ENCODE measurements around the gene SARM1.

DNA sequence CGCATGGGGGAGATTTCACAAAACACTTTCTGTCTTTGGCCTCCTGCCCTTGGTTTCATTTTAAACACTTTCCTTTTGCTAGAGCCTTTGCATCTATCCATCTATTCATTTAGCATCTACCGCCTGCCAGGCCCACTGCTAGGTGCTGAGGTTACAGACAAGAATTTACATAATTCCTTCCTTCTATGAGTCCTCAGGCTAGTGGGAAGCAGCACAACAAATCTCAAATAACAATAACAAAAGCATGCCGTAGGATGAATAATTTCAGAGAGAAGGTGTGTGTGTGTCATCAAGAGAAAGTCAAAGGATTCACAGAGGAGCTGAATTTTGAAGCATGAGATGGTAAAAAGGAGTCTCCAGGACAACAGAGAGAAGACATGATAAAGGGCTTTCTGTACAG, 40.6 kb downstream of the SARM1 start:
- TF ChIP-seq, protein P1, sequence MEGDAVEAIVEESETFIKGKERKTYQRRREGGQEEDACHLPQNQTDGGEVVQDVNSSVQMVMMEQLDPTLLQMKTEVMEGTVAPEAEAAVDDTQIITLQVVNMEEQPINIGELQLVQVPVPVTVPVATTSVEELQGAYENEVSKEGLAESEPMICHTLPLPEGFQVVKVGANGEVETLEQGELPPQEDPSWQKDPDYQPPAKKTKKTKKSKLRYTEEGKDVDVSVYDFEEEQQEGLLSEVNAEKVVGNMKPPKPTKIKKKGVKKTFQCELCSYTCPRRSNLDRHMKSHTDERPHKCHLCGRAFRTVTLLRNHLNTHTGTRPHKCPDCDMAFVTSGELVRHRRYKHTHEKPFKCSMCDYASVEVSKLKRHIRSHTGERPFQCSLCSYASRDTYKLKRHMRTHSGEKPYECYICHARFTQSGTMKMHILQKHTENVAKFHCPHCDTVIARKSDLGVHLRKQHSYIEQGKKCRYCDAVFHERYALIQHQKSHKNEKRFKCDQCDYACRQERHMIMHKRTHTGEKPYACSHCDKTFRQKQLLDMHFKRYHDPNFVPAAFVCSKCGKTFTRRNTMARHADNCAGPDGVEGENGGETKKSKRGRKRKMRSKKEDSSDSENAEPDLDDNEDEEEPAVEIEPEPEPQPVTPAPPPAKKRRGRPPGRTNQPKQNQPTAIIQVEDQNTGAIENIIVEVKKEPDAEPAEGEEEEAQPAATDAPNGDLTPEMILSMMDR (IDR thresholded peaks at IDR 0.05; ENCODE audit: control extremely low read depth in 1 of 3, insufficient read depth in 1 of 3, low read depth in 1 of 3, low read length in 3 of 3) = no peak
- TF ChIP-seq CEBPB (IDR thresholded peaks at IDR 0.05; ENCODE audit: low read depth, low read length) (no peak), CHD7 (IDR thresholded peaks at IDR 0.05; ENCODE audit: insufficient replicate concordance, low read length) (no peak), KDM5A (IDR thresholded peaks at IDR 0.05; ENCODE audit: low read length) (no peak), CHD2 (IDR thresholded peaks at IDR 0.05; ENCODE audit: low read length) (no peak), POLR2AphosphoS5 (IDR thresholded peaks at IDR 0.05; ENCODE audit: low read depth, low read length) (no peak)

All from H1 (cell line).